ENCODE data around the gene NANOS2. TPM values are rescaled to one million over a fixed set of nuclear protein-coding genes. Genes with fewer than 3 reads are reported as not detected.

Gene NANOS2
- total and polyA plus RNA-seq, 9 of the 15 experiments (the other 6 are each of a cell fraction or from before 2014, with no cell fraction given), result not detected

DNA sequence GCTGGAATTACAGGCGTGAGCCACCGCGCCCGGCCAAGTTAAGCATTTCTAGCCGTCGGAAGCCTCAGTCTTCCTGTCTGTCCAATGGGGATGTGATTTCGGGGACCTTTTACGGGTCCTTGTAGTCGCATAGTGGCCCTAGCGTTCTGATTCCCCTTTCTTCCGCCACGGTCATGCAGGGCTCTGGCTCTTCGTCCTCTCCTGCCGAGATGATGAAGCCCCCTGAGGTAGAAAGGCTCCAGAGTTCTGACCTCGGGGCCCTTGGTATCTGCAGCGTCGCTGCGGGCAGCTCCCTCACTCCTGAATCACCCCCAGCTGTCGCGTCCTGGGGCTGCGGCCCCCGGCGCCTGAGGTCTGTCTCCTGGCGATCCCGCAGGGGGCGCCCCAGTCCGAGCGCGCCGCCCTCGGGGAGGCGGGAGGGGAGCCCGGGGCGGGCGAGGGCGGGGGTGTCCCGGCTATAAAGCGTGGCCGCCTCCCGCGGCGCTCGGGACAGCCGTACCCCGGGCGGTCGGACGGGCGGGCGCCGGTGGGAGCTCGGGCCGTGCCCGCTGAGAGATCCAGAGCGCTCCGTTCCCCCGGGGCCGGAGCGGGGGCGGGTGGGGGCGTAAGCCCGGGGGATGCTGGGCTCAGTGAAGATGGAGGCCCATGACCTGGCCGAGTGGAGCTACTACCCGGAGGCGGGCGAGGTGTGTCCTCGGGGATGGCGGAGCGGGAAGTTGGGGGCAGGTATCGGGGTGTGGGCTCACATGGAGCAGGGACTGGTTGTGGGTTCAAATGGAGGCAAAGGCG lies 50.5 kb downstream of the NANOS2 start, which contains the start of gene FOXA3 (continued):
- TF ChIP-seq PHF20 (IDR thresholded peaks at IDR 0.05; ENCODE audit: partially characterized antibody), result peak; percentile 80
- TF ChIP-seq E2F6 (IDR thresholded peaks at IDR 0.05; ENCODE audit: borderline replicate concordance in 1 of 2, extremely low read depth in 1 of 2, insufficient read depth in 1 of 2, insufficient read length in 1 of 2, low read depth in 1 of 2, low read length in 1 of 2, poor library complexity in 1 of 2, severe bottlenecking in 1 of 2), result peak in 1 of 2 experiments; percentile 75
- peak; percentile 35; the same call in 1 of the 2 replicates for TF ChIP-seq CREB1 (IDR thresholded peaks at IDR 0.05)
- peak; percentile 35; the same call in 1 of the 2 replicates for TF ChIP-seq CREB1 (CRISPR knock-in tag; IDR thresholded peaks at IDR 0.05)
- no peak for TF ChIP-seq POLR2AphosphoS2 (IDR thresholded peaks at IDR 0.05; ENCODE audit: low read length)
- TF ChIP-seq HNRNPLL (IDR thresholded peaks at IDR 0.05; ENCODE audit: low read depth, low read length, poor library complexity, severe bottlenecking), result no peak
- no peak for TF ChIP-seq LEF1 (IDR thresholded peaks at IDR 0.05)
- TF ChIP-seq PTBP1 (IDR thresholded peaks at IDR 0.05; ENCODE audit: low read depth, low read length), result peak; percentile 59; the same call in 1 of the 2 replicates
- TF ChIP-seq HDAC2 (IDR thresholded peaks at IDR 0.05), result peak; percentile 99
- TF ChIP-seq MCM2 (IDR thresholded peaks at IDR 0.05; ENCODE audit: low read depth), result no peak
- 0 out of 2 replicates have a peak, but pooled peaks have one; percentile 44 for TF ChIP-seq FOXP1 (CRISPR knock-in tag; IDR thresholded peaks at IDR 0.05)
- TF ChIP-seq RAD21 (CRISPR knock-in tag; conservative IDR thresholded peaks at IDR 0.05 in 1 of 2, IDR thresholded peaks at IDR 0.05 in 1 of 2), result peak; percentile 81 to 89
- TF ChIP-seq RB1 (IDR thresholded peaks at IDR 0.05; ENCODE audit: low read depth), result peak; percentile 88
- peak in 1 of 2 experiments; percentile 76; a peak in 2 of 4 replicates for TF ChIP-seq HDAC1 (IDR thresholded peaks at IDR 0.05)
- TF ChIP-seq GMEB1 (CRISPR knock-in tag; IDR thresholded peaks at IDR 0.05), result no peak
- TF ChIP-seq PML (IDR thresholded peaks at IDR 0.05; ENCODE audit: low read length), result peak; percentile 4; the same call in 1 of the 2 replicates
- TF ChIP-seq YY1 (IDR thresholded peaks at IDR 0.05; ENCODE audit: borderline replicate concordance in 1 of 3, control insufficient read depth in 1 of 3, extremely low read depth in 1 of 3, insufficient read depth in 3 of 3, insufficient read length in 1 of 3, insufficient replicate concordance in 2 of 3, low read depth in 1 of 3, low read length in 2 of 3), result peak in 2 of 3 experiments; percentile 59 to 74
- TF ChIP-seq, protein P1, sequence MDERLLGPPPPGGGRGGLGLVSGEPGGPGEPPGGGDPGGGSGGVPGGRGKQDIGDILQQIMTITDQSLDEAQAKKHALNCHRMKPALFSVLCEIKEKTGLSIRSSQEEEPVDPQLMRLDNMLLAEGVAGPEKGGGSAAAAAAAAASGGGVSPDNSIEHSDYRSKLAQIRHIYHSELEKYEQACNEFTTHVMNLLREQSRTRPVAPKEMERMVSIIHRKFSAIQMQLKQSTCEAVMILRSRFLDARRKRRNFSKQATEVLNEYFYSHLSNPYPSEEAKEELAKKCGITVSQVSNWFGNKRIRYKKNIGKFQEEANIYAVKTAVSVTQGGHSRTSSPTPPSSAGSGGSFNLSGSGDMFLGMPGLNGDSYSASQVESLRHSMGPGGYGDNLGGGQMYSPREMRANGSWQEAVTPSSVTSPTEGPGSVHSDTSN (CRISPR knock-in tag; IDR thresholded peaks at IDR 0.05; ENCODE audit: low read depth), result no peak
- TF ChIP-seq, protein P1 (tag; conservative IDR thresholded peaks at IDR 0.05; ENCODE audit: low read depth), result no peak
- TF ChIP-seq ZNF224 (CRISPR knock-in tag; IDR thresholded peaks at IDR 0.05), result 0 out of 2 replicates have a peak, but pooled peaks have one; percentile 33
- peak; percentile 77; the same call in 1 of the 2 replicates for TF ChIP-seq TOE1 (IDR thresholded peaks at IDR 0.05; ENCODE audit: borderline replicate concordance)
- TF ChIP-seq TOE1 (CRISPR knock-in tag; IDR thresholded peaks at IDR 0.05; ENCODE audit: borderline replicate concordance, low read depth), result no peak

Data from K562 (cell line).